GM19035 (cell line): ENCODE measurements around the gene CAPN11.

Experiments
- ATAC-seq: cut with Tn5 transposase; IDR thresholded peaks from one replicate; pipeline ENCODE4 v1.9.1; 2021; ENCODE audit not compliant: unreplicated experiment

CAPN11 gene

DNA sequence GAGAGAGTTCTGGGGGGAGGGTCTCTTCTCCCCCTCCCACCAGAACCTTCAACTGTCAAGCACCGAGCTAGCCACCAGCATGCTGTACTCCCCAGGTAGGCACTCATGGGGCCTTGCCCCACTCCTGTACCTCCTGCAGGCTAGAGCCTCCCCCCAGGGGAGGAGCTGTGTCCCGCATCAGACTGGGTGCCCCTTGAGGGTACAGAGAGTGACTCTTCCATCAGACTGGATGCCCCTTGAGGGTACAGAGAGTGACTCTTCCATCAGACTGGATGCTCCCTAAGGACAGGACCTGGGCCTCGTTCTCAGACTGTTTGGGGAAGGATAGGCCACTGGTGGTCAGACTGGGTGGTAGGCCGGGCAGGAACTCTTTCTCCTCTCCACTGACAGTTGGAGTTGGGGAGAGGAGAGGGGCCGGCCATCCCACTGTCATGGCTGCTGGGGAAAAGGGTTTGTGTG lies at the start of gene CAPN11:
CAPN11 (plus strand) TSS at position 51 of the 459 bp plus-strand sequence; CDS start at position 80, 29 bp downstream.
- ATAC-seq = no peak

DNA sequence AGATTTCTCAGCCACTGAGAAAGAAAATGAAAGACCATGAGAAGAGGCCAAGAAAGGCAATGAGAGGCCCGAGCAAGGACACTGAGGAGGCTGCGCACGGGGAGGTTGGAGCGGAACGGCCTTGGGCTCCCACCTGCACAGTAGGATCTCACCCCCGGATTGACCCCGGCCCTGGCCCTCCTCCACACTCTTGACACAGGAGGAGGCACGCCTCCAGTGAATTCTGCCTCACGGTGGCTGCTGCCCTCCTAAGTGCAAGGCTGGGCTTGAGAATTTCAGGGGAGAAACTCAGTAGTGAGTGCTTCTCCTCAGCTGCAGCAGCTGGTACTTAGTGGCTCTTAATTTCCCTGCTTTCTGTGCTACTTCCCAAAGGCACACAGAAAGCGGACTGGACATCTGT lies 49.4 kb upstream of the CAPN11 start:
- no peak for ATAC-seq

DNA sequence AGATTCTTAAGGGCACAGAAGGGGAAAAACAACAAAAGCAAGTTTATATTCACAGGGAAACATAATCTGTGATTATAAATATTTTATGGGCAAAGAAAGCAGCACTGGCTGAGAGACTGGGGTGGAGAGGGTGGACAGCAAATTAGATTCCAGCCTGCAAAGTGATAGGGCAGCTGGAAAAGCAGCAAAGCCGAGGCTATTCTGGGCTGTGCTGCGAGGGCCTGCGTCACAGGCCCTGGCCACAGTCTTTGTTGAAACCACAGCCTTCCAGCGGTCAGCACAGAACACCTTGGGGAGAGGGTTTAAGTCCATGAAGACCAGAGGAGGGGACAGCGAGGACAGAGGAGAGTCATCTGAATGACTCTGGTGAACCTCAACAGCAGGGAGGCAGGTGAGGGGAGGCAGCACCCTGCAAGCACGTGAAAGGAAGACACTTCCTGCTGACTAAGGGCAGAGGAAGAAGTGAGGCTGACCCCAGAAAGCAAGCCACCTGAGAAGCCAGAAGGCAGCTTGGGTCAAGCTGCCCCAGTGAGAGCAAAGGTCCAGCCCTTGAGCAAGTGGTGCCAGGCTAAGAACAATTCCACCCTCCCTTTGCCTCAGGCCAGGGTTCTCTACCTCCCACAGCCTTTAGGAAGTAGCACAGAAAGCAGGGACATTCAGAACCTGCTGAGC lies 48.5 kb upstream of the CAPN11 start:
- no peak for ATAC-seq

DNA sequence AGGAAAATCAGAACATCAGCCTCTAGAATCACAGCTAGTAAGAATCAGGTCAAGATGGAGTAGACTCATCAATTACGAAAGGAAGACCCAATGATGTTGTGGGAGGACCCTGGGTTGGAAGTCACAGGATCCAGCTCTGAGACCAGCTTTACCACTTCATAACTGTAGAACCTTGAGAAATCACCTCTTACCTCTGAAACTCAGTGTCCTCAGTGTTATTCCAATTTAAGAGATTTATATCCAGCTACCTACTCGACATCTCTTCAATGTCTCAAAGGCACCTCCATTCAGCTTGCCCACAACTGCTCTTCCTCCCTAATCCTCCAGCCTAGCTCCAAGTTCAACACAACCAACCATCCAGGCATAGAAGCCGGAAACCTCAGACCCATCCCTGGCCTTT lies 47.7 kb upstream of the CAPN11 start:
- no peak for ATAC-seq

DNA sequence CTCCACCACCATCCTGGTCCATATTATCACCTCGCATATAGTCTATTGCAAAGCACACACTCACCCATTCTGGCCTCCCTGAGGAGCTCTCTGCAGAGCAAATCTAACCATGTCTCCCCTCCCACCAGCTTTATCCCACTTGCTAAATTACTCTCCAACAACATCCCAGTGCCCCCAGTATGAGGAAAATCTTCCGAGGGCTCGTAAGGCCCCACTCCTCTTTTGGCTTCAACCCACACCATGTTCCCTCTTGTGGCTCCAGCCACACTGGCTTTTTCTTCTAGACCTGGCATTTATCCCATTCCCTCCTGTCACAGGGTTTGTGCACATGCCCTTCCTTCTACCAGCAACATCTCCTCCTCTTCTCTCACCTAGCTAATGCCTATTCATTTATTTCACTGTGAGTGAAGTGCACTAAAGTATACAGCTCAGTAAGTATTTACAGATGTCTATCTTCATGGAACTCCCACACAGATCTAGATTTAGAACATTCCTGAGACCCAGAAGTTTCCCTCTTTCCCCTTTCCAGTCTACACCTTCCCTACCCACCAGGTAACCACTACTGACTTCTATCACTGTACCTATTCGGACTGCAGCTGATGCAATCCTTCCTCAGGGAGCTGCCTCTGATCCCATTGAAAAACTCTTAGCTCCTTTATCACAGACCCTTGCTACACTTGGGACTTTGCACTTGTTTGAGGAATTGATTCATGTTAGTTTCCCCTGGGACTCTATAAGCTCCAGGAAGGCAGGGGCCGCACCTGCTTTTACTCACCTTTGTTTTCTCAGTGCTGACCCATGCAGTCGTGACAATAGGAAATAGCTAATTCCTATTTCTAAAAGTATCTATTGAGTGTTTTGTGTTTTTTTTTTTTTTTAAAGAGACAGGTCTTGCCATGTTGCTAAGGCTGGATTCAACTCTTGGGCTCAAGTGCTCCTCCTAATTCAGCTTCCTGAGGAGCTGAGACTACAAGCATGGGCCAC lies 46.9 kb upstream of the CAPN11 start:
- ATAC-seq = no peak

DNA sequence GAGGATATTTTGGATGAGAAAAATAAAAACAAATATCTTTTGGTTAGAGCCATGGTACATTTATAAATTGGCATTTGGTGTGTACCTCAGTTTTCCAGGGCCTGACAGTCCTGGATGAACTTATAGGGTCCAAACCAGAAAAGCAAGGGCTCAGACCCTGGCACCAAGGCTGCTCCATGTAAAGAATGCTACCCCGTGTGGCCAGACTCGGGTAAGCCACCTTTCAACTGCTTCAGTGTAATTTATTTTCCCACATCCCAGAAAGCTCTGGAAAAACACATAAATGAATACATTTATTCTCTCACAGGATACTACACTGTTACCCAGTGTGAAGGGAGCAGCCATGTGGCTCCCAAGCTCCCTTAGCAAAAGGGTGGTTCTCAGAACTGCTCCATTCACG lies 45.2 kb upstream of the CAPN11 start:
- ATAC-seq = no peak

DNA sequence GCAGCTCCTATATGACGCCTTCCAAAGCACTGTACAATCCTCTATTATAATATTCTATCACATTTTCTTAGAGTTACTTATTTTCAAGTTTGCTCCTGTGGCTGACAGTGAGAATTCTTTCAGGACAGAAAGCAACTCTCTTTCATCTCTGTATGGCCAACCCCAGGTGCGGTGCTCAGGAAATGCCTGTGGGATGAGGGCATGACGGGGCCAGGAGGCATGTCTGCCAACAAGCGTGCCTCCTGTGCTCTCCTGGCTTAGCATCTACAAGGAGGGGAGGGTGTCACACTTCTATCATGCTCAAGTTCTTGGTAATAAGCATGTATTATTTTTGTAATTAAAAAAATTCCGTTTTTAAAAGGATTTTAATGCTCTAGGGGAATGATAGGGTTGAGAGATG lies 42.8 kb upstream of the CAPN11 start:
- ATAC-seq = no peak

DNA sequence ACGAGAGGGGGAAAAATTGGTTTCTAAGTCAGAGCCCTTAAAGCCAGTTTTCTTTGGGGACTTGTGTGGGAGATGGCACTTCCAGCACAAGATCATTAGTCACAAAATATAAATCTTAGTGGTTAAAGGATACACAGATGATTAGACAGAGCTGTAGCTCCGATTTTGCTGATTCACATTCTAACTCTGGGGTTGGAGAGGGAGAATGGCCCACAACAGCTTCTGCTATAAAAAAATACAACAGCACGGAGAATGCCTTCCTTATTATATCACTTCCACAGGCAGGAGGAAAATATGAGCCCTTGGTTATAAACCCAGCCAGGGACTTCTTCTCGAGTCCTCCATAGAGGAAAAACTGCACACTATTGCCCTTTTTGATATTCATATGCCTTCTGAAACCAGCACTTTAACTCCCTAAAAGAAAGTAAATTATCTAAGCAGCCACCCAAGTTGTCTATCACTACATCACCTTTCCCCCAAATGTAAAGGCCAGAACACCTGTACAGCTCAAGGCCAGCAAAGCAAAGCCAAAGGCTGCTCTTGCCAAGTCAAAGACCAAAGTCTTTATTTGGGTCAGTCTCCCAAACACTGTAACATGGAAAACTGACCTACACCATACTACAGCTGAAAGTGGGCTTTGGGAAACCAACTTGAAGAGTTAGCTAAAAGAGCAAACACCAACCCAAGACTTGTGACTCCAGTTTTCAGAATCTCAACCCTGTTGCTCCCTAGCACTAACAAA lies 41.8 kb upstream of the CAPN11 start:
- no peak for ATAC-seq

DNA sequence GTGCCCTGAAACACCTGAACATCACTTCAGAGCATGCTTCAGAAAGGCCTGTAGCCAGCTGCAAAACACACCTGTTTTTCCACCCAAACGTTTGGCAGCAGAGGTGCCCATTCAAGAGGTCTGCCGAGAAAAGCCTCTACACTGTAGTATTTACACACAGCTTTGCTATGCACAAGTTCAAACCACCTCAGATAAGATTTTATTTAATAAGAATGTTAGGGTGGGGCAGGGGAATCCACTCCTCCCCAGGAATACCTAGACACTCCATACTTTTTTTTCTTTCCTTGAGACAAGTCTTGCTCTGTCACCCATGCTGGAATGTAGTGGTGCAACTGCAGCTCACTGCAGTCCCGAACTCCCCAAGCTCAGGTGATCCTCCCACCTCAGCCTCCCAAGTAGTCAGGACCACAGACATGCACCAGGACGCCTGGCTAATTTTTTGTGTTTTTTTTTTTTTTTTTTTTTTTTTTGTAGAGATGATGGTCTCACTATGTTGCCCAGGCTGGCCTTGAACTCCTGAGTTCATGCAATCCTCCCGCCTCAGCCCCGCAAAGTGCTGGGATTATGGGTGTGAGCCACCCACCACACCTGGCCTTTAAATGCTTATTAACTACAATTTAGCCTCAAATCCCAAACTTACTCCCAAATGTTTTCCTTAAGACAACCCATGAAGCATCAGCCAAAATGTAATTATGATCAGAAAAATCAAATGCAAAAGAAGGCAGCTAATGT lies 41.1 kb upstream of the CAPN11 start:
- no peak for ATAC-seq

DNA sequence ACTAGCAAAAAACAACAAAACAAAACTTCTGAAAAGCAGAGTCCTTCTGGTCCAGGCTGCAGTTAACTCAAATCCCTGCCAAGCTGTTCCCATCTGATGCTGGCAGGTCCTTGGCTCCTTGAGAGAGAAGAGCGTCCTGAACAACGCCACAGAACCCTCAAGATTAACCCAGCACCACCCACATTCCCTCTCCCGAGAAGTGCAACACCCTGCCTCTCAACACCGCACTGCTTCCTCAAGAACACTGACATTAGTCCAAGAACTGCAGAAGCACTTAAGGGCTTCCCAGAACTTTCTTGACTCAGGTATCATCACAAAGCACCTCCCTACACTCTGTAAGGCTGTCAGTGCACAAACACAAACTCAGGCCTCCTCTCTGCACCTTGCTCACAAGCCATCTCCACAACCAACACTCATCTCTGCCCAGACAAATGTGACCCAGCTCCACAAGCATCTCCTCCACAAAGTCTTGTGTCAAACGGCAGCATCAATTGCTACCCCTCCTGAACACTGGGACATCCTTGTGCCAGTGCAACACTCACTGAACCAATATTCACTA lies 38.8 kb upstream of the CAPN11 start:
- ATAC-seq = no peak

DNA sequence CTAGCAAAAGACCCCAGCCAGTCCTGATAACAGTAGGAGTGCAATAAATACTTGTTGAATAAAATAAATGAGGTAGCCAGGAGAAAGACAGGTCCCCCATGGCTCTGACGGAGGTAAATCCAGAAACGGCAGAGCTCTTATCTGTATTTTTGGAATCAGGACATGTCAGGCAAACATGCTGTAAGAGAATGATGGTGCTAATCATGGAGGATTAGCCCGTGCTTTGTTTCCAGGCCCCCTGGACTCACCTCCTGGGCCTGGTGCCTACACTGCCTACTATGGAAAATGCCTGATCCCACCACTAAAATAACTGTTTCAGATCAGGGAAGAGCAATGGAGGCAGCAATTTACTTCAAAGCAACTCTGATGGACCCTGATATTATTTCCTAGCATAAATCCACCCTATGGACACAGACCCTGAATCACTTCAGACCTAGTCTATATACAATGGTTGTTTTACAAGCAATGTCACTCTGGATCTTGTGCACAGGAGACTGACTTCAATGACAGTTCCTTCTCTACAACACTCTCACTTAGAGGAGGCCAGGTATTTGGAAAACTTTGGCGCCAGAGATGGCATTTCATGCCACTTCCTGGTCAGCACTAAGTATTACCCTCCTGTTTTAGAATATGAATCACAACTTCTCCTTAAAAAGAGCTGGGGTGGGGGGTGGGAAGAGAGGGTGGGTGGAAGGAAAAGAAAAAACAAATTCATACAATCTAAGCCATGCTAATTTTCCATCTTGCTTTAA lies 37.8 kb upstream of the CAPN11 start:
- no peak for ATAC-seq

DNA sequence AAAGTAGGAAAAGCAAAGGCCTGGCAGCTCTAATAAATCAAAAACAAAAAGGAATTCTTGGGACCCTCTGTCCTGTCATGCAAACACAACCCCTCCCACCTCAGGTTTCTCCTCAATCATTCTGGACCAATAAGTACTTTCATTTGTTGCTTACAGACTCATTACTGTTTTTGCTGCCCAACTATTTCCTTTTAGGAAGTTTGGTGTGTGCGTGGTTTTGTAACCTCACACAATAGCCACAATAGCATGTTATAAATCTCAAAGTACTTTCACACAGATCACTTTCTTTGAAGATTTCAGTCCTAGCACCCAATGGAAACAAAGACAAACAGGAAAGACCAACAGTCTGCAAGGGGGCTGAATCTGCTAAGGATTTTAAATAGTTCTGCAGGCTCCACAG lies 35.8 kb upstream of the CAPN11 start:
- ATAC-seq = no peak

DNA sequence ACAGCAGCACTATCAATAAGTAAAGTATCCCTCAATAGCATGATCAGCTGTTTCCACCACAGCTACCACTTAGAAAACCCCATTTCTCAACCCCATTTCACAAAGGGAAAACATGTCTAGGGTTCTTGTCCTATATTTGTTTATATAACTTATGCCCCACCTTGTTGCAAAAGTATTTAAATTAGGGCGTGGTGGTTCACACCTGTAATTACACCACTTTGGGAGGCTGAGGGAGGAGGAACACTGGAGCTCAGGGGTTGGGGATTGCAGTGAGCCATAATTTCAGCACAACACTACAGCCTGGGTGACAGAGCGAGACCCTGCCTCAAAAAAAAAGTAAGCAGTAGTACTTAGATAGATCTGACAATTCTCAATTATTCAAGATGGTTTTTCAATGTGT lies 35.1 kb upstream of the CAPN11 start:
- no peak for ATAC-seq

DNA sequence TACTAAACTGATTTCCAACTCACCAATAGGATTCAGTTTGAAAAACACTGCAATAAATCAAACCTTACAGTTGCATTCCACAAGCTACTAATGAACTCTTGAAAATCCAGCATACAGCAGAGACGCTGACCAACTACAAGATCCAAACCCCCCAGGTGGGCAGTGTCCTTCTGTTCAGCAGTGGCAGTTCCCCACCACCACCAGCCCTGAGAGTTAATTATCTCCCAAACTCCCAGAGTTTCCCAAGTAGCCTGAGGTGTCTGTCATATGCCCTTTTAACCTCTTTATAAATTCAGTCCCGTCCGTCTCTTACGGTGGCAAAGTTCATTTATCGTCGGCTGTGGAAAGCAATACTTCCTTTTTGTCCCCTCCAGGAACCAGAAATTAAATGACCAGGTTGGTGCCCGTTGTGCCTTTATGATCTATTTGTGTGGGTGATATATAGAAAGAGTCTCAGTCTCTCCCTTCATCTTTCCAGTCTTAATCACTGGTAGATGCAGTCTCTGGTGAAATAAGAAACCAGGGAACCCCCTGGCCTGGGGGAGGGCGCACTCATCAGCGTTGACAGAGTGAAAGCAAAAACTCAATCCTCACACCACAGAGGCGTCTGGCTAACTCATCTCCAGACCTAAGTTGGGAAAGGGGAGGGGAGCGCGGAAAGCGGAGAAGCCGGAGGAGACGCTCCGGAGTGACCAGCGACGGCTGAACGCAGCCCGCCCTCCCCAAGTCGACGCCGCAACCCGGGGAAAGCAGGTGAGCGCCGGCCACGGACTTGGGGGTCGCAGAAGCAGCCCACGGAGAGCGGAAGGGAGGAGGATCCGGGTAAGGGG lies 32.1 kb upstream of the CAPN11 start:
- ATAC-seq = peak; percentile 46

DNA sequence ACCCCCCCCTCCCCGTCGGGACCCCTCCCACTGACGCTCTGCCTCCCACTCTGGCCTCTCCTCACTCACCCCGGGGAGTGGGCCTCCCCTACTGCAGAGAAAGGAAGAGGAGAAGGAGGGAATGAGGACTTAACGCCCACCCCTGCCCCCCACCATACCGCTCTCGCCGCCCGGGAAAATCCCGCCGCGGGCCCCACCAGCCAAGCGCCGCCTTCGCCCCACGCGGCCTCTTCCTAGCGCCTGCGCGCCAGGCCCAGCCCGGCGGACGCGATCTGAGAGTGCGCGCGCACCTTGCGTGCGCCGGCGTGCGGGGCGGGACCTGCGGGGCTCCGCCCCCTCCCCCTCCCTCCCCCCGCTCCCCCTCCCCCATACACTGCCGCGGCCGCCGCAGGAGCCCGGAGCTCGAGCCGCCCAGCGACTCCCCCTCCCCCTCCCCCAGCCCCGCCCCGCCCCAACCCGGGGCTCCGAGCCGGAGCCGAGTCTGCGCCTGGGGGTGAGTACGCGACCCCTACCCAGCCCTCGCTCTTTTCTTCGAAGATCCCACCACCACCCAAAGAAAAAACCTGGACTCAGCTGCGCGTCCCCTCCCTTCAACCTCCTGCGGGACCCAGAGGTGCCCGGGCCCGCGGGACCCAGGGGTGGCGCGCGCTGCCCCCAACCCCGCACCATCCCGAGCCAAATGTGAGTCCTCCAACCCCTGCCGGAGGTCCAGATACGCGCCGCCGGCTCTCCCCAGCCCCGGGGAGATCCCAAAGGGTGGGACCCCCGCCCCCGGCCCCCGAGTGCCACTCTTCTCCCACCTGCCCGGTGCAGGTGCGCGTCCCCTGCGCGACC lies 31.2 kb upstream of the CAPN11 start, which contains the start of the genes MRPL14 and TMEM63B:
MRPL14 (minus strand) TSS at position 267 of the 834 bp plus-strand sequence. CDS start 10,841 bp downstream, outside the sequence.
TMEM63B (plus strand) TSS at position 369 of the 834 bp plus-strand sequence. CDS start 7,031 bp downstream, outside the sequence.
- ATAC-seq = peak; percentile 71

DNA sequence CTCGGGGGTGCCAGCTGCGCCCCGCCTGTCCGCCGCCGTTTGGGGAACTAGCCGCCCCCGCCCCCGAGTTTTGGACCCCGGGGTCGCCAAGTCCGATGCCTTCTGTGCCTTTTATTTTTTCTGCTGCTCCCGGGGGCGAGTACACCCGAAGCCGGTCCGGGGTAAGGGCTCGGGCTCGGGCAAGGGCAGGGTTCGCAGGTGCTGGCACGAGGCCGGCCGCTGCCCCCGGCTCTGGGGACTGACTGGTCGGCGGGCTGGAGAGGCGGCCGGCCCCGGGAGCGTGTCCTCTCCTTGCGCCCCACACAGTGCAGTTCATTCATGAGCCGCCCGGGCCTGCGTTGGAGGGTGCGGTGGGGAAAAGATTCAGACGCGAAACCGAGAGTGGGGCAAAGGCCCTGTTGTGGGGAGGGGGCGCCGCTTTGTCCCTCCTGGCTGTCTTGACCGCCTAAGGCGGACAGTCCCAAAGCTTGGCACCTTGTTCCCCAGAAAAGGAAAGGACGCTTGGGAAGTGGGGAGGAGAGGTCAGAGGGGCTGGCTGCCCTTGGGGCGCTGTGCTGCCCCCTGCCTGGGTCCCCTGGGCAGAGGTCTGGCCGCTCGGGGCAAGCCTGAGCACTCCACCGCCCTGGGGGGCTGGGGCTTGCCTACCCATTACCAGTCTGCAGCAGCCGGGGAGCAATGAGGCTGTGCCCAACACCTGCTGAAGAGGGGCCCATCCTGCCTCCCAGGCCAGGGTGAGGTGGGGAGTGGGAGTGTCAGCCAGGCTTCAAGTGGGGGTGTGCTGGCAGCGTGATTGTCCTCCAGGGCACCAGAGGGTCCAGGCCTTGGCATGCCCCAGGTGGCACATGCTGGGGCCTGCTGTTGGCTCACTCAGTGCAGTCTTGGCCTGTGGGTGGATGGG lies 30.4 kb upstream of the CAPN11 start:
- peak; percentile 5 for ATAC-seq
